NB4 (cell line): ENCODE results near the gene BAZ1A.

Experiments used
- POLR2A ChIP-seq: IDR thresholded peaks from 2 replicates; pipeline ENCODE4 v1.6.1; 2011; ENCODE audit warnings: mild to moderate bottlenecking; ENCODE audit not compliant: insufficient read length; ENCODE audit errors: extremely low read depth
- TF ChIP-seq, protein P1 (sequence below): IDR thresholded peaks from one replicate; pipeline ENCODE4 v1.5.1; 2012; ENCODE audit warnings: low read depth, low read length

GRCh38 chr14:34874386-34875030 lies 652 bp downstream of the BAZ1A start:
- TF ChIP-seq, protein P1, sequence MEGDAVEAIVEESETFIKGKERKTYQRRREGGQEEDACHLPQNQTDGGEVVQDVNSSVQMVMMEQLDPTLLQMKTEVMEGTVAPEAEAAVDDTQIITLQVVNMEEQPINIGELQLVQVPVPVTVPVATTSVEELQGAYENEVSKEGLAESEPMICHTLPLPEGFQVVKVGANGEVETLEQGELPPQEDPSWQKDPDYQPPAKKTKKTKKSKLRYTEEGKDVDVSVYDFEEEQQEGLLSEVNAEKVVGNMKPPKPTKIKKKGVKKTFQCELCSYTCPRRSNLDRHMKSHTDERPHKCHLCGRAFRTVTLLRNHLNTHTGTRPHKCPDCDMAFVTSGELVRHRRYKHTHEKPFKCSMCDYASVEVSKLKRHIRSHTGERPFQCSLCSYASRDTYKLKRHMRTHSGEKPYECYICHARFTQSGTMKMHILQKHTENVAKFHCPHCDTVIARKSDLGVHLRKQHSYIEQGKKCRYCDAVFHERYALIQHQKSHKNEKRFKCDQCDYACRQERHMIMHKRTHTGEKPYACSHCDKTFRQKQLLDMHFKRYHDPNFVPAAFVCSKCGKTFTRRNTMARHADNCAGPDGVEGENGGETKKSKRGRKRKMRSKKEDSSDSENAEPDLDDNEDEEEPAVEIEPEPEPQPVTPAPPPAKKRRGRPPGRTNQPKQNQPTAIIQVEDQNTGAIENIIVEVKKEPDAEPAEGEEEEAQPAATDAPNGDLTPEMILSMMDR = no peak
- TF ChIP-seq POLR2A = no peak
